NCI-H2196 (cell line): ENCODE measurements around the gene MMP26.

Experiments
- DNase-seq: peaks from one replicate; lab custom pipeline; 2025; ENCODE audit not compliant: unreplicated experiment; lab: John Stamatoyannopoulos, UW

Gene MMP26

GRCh38 chr11:4704054-4704789, at the start of gene MMP26:
Gene MMP26, plus strand, starts transcription at chr11:4704784.
- peak; percentile 80 for DNase-seq

- no peak for DNase-seq
These were observed 45.7 kb upstream of the MMP26 start for GRCh38 chr11:4658629-4659445.

GRCh38 chr11:4662876-4663275, 41.7 kb upstream of the MMP26 start:
- DNase-seq, result no peak

- no peak for DNase-seq
These were observed 40.4 kb upstream of the MMP26 start for GRCh38 chr11:4664183-4664582.

- no peak for DNase-seq
These were observed 39.8 kb upstream of the MMP26 start for GRCh38 chr11:4664786-4665185.

- no peak for DNase-seq
These were observed 39.2 kb upstream of the MMP26 start for GRCh38 chr11:4665424-4665823.

- no peak for DNase-seq
These were observed 32.8 kb upstream of the MMP26 start for GRCh38 chr11:4671741-4672140.

GRCh38 chr11:4672470-4672869, 32.1 kb upstream of the MMP26 start:
- DNase-seq, result no peak

GRCh38 chr11:4673781-4674180, 30.8 kb upstream of the MMP26 start:
- DNase-seq, result no peak

- DNase-seq, result no peak
These were observed 26.6 kb upstream of the MMP26 start for GRCh38 chr11:4677948-4678347.

GRCh38 chr11:4680341-4680740, 24.2 kb upstream of the MMP26 start:
- DNase-seq, result peak; percentile 44

GRCh38 chr11:4682623-4683419, 21.8 kb upstream of the MMP26 start:
- DNase-seq, result no peak

- no peak for DNase-seq
These were observed 19.8 kb upstream of the MMP26 start for GRCh38 chr11:4684631-4685285.

GRCh38 chr11:4695442-4695841, 9.1 kb upstream of the MMP26 start:
- DNase-seq, result no peak

- peak; percentile 70 for DNase-seq
These were observed 7.0 kb upstream of the MMP26 start, which contains the start of gene OR51E2 for GRCh38 chr11:4697585-4697984. Gene OR51E2, minus strand, starts transcription at chr11:4697853. Its CDS starts 15,142 bp downstream, at chr11:4682711.

GRCh38 chr11:4699697-4700435, 4.7 kb upstream of the MMP26 start:
- DNase-seq, result no peak

GRCh38 chr11:4700436-4700820, 4.2 kb upstream of the MMP26 start:
- no peak for DNase-seq

- no peak for DNase-seq
These were observed 278 bp downstream of the MMP26 start for GRCh38 chr11:4704790-4705334.

GRCh38 chr11:4713241-4713640, 8.7 kb downstream of the MMP26 start:
- DNase-seq, result no peak

- no peak for DNase-seq
These were observed 9.7 kb downstream of the MMP26 start for GRCh38 chr11:4714300-4714699.
